ENCODE results near the gene RNLS. TPM values are rescaled to one million over a fixed set of nuclear protein-coding genes. Genes with fewer than 3 reads are reported as not detected.

RNLS gene
- total and polyA plus RNA-seq, 4 donors: 5.8 to 11.6 (median 7.9) TPM

GRCh38 chr10:88522715-88523114 is 60.4 kb downstream of the RNLS start:
- Histone ChIP-seq H3K4me1 (ENCODE audit: control insufficient read depth in 5 of 5, insufficient read depth in 5 of 5, low read length in 5 of 5) (peaks cover 0 to 24% (median 4%) of the 10 kb centered on the region in 5 donors), H3K9ac (ENCODE audit: insufficient read depth in 1 of 2, low read length in 2 of 2) (no peak overlapping the region), H3K27ac (ENCODE audit: low read depth in 1 of 2, low read length in 1 of 2) (no peak overlapping the region), H3K4me3 (no peak overlapping the region), H3K27me3 (ENCODE audit: control insufficient read depth in 3 of 3, insufficient read depth in 3 of 3, low read length in 2 of 3) (no peaks in the 10 kb centered on the region), H3K36me3 (ENCODE audit: control insufficient read depth in 4 of 4, insufficient read depth in 4 of 4, low read length in 4 of 4) (no peaks in the 10 kb centered on the region), H3K9me3 (ENCODE audit: control insufficient read depth in 4 of 4, insufficient read depth in 3 of 4, low read length in 3 of 4) (no peaks in the 10 kb centered on the region)
- no peak for TF ChIP-seq CTCF (IDR thresholded peaks at IDR 0.05; ENCODE audit: control extremely low read depth, extremely low read depth)
- 34 to 52% methylated on average over 1 of the region's 1 CpG for WGBS, 2 donors
- DNase-seq (peak; percentile 31 to 69 (median 65)), ATAC-seq (ENCODE audit: insufficient read depth, low FRiP score) (no peak)

GRCh38 chr10:88521791-88522190 is 61.3 kb downstream of the RNLS start:
- H3K4me3 ChIP-seq: no peak overlapping the region
- H3K9me3 ChIP-seq (ENCODE audit: control insufficient read depth in 4 of 4, insufficient read depth in 3 of 4, low read length in 3 of 4): no peaks in the 10 kb centered on the region
- no peaks in the 10 kb centered on the region for H3K36me3 ChIP-seq (ENCODE audit: control insufficient read depth in 4 of 4, insufficient read depth in 4 of 4, low read length in 4 of 4)
- no peak for TF ChIP-seq CTCF (IDR thresholded peaks at IDR 0.05; ENCODE audit: control extremely low read depth, extremely low read depth)
- H3K9ac ChIP-seq (ENCODE audit: insufficient read depth in 1 of 2, low read length in 2 of 2): no peak overlapping the region
- DNase-seq: no peak
- no peaks in the 10 kb centered on the region for H3K27me3 ChIP-seq (ENCODE audit: control insufficient read depth in 3 of 3, insufficient read depth in 3 of 3, low read length in 2 of 3)
- no peak overlapping the region for H3K27ac ChIP-seq (ENCODE audit: low read depth in 1 of 2, low read length in 1 of 2)
- peaks cover 0 to 24% (median 4%) of the 10 kb centered on the region in 5 donors for H3K4me1 ChIP-seq (ENCODE audit: control insufficient read depth in 5 of 5, insufficient read depth in 5 of 5, low read length in 5 of 5)
- 88 to 89% methylated on average over 1 of the region's 1 CpG for WGBS, 2 donors
- no peak for ATAC-seq (ENCODE audit: insufficient read depth, low FRiP score)

- no peaks in the 10 kb centered on the region for H3K27me3 ChIP-seq (ENCODE audit: control insufficient read depth in 3 of 3, insufficient read depth in 3 of 3, low read length in 2 of 3)
- H3K36me3 ChIP-seq (ENCODE audit: control insufficient read depth in 4 of 4, insufficient read depth in 4 of 4, low read length in 4 of 4): no peaks in the 10 kb centered on the region
- H3K9ac ChIP-seq (ENCODE audit: insufficient read depth in 1 of 2, low read length in 2 of 2): no peak overlapping the region
- ATAC-seq (ENCODE audit: insufficient read depth, low FRiP score) (no peak), DNase-seq (no peak)
- TF ChIP-seq CTCF (IDR thresholded peaks at IDR 0.05; ENCODE audit: control extremely low read depth, extremely low read depth): no peak
- no peaks in the 10 kb centered on the region for H3K9me3 ChIP-seq (ENCODE audit: control insufficient read depth in 4 of 4, insufficient read depth in 3 of 4, low read length in 3 of 4)
- H3K4me1 ChIP-seq (ENCODE audit: control insufficient read depth in 5 of 5, insufficient read depth in 5 of 5, low read length in 5 of 5): no peaks in the 10 kb centered on the region
- H3K4me3 ChIP-seq: no peak overlapping the region
- no peak overlapping the region for H3K27ac ChIP-seq (ENCODE audit: low read depth in 1 of 2, low read length in 1 of 2)
- 83 to 97% methylated on average over 1 of the region's 1 CpG for WGBS, 2 donors
Measured at GRCh38 chr10:88515235-88515634, 67.9 kb downstream of the RNLS start.

- DNase-seq (no peak), ATAC-seq (ENCODE audit: insufficient read depth, low FRiP score) (no peak)
- Histone ChIP-seq H3K4me1 (ENCODE audit: control insufficient read depth in 5 of 5, insufficient read depth in 5 of 5, low read length in 5 of 5) (peaks cover 0 to 11% (median 7%) of the 10 kb centered on the region in 5 donors), H3K27me3 (ENCODE audit: control insufficient read depth in 3 of 3, insufficient read depth in 3 of 3, low read length in 2 of 3) (no peaks in the 10 kb centered on the region), H3K9me3 (ENCODE audit: control insufficient read depth in 4 of 4, insufficient read depth in 3 of 4, low read length in 3 of 4) (no peaks in the 10 kb centered on the region), H3K9ac (ENCODE audit: insufficient read depth in 1 of 2, low read length in 2 of 2) (no peak overlapping the region), H3K4me3 (no peak overlapping the region), H3K27ac (ENCODE audit: low read depth in 1 of 2, low read length in 1 of 2) (no peak overlapping the region), H3K36me3 (ENCODE audit: control insufficient read depth in 4 of 4, insufficient read depth in 4 of 4, low read length in 4 of 4) (no peaks in the 10 kb centered on the region)
- no peak for TF ChIP-seq CTCF (IDR thresholded peaks at IDR 0.05; ENCODE audit: control extremely low read depth, extremely low read depth)
- 71 to 90% methylated on average over 2 of the region's 2 CpGs for WGBS, 2 donors
Measured at GRCh38 chr10:88512599-88512998, 70.5 kb downstream of the RNLS start.

All from lung (tissue), 12 donors.